Measurements from ENCODE around the gene RBM10.
"Not testable (repeated sequence)": the region's sequence is repeated elsewhere in the genome, so short reads cannot be mapped to it uniquely, and the experiment has no call there.

Gene RBM10, protein sequence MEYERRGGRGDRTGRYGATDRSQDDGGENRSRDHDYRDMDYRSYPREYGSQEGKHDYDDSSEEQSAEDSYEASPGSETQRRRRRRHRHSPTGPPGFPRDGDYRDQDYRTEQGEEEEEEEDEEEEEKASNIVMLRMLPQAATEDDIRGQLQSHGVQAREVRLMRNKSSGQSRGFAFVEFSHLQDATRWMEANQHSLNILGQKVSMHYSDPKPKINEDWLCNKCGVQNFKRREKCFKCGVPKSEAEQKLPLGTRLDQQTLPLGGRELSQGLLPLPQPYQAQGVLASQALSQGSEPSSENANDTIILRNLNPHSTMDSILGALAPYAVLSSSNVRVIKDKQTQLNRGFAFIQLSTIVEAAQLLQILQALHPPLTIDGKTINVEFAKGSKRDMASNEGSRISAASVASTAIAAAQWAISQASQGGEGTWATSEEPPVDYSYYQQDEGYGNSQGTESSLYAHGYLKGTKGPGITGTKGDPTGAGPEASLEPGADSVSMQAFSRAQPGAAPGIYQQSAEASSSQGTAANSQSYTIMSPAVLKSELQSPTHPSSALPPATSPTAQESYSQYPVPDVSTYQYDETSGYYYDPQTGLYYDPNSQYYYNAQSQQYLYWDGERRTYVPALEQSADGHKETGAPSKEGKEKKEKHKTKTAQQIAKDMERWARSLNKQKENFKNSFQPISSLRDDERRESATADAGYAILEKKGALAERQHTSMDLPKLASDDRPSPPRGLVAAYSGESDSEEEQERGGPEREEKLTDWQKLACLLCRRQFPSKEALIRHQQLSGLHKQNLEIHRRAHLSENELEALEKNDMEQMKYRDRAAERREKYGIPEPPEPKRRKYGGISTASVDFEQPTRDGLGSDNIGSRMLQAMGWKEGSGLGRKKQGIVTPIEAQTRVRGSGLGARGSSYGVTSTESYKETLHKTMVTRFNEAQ

DNA sequence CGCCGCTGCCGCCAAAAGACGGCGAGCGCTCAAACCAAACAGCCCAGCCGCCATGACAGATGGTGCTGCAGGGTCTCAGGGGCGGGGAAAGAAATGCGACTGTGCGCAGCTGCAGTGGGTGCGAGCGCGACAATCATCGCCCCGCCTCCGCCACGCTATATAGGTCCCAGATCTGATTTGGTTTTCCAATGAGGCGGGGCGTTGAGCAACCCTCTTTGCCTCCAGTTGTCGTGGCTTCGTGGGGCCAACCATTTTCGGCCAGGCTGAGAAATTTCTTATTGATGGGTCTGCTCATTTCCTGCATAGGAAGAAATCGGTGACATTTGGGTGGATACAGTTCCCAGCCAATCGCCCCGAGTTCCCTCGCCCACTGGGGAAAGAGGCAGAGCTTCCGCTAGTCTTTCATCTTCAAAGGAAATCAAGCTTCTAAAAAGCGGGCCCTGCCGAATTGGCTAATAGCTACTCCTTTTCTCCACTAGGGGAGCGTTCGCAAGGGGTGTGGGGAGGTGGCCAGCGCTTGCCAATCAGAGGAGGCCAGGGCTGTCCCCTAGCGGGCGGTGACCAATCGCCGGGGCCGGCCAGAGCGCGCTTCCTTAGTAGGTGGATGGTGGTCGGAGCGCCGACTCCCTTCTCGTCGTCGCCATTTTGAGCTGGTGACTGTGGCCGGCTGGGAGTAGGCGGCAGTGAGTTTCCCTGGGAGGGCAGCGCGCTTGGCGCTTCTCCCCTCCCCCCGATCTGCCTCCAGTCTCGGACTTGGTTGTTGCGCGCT, at the start of gene RBM10, which contains the start of gene NDUFB11:
RBM10 (plus strand) TSS at position 596 of the 769 bp plus-strand sequence. CDS start 2,261 bp downstream, outside the sequence.
NDUFB11 (minus strand) TSS at position 77 of the 769 bp plus-strand sequence; CDS start at position 54, 23 bp downstream.
- Histone ChIP-seq H3K4me3 (ENCODE audit: insufficient read length, low read depth) (peak within 1 kb of the TSS; percentile 93), H3K9ac (ENCODE audit: insufficient read length, low read depth) (peak within 1 kb of the TSS; percentile 96), H3K36me3 (ENCODE audit: insufficient read depth, insufficient read length, low read length) (peaks cover 54% of the 10 kb centered on the region), H3K27me3 (ENCODE audit: insufficient read depth, insufficient read length) (no peaks in the 10 kb centered on the region), H3K4me1 (ENCODE audit: insufficient read depth, insufficient read length) (peaks cover 9% of the 10 kb centered on the region), H3K9me3 (ENCODE audit: insufficient read depth, low read length) (no peaks in the 10 kb centered on the region)
- DNase-seq (ENCODE audit: low read depth, low spot score) = peak; percentile 94
- no peak for TF ChIP-seq SUZ12 (IDR thresholded peaks at IDR 0.05; ENCODE audit: extremely low read depth, insufficient read depth, insufficient read length)
- peak; percentile 65 for TF ChIP-seq YY1 (IDR thresholded peaks at IDR 0.05; ENCODE audit: insufficient read depth, insufficient read length)

DNA sequence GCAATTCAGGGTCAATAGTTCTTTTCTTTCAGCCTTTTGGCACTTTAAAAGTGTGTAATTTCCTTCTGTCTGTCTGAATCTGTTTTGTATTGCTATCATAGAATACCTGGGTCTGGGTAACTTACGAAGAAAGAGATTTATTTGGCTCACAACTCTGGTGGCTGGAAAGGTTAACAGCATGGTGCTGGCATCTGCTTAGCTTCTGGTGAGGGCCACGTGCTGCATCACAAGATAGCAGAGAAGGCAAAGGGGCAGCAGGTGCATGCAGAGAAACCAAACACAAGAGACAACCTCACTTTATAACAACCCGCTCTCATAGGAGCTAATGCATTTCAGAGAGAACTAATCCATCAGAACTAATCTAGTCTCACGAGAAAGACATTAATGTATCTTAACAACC, 48.0 kb upstream of the RBM10 start:
- no peaks in the 10 kb centered on the region for H3K9me3 ChIP-seq (ENCODE audit: insufficient read depth, low read length)
- no peaks in the 10 kb centered on the region for H3K27me3 ChIP-seq (ENCODE audit: insufficient read depth, insufficient read length)
- no peak for DNase-seq (ENCODE audit: low read depth, low spot score)
- no peaks in the 10 kb centered on the region for H3K4me1 ChIP-seq (ENCODE audit: insufficient read depth, insufficient read length)
- H3K4me3 ChIP-seq (ENCODE audit: insufficient read length, low read depth) = no peak overlapping the region
- H3K9ac ChIP-seq (ENCODE audit: insufficient read length, low read depth) = no peak overlapping the region
- no peaks in the 10 kb centered on the region for H3K36me3 ChIP-seq (ENCODE audit: insufficient read depth, insufficient read length, low read length)
- no peak for TF ChIP-seq YY1 (IDR thresholded peaks at IDR 0.05; ENCODE audit: insufficient read depth, insufficient read length)
- TF ChIP-seq SUZ12 (IDR thresholded peaks at IDR 0.05; ENCODE audit: extremely low read depth, insufficient read depth, insufficient read length) = no peak

DNA sequence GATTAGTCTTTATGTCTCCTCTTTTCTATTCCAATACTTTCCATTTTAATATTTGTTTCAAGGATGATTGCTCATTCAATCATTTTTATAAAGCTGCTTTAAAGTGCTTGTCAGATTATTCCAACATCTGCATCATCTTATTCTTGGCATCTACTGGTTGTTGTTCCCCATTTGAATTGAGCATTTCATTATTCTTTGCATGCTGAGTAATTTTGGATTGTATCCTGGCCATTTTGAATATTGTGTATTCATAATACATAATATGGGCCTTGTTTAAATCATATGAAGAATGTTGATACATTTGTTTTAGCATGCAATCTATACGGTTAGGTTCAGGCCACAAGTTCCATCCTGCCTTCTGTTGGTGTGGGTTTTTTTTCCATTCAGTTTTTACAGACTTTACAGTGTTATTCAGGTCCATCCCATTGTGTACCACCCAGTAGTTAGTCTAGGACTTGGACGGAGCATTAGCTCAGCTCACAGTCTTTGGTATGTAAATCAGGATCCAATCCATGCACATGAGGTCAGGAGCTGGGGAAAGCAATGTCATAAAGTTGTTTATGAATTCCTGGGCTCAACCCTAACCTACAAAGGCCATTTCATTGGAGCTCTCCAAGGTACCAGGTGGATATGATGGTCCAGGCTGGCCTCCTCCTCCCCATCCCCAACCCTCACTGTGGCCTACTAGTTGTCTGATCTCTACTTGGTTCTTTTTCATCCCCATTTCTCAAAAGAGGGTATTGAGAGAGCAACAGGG, 46.5 kb upstream of the RBM10 start:
- TF ChIP-seq SUZ12 (IDR thresholded peaks at IDR 0.05; ENCODE audit: extremely low read depth, insufficient read depth, insufficient read length) (no peak), ZNF274 (IDR thresholded peaks at IDR 0.05; ENCODE audit: low read depth, low read length) (no peak), YY1 (IDR thresholded peaks at IDR 0.05; ENCODE audit: insufficient read depth, insufficient read length) (no peak)
- no peaks in the 10 kb centered on the region for H3K36me3 ChIP-seq (ENCODE audit: insufficient read depth, insufficient read length, low read length)
- no peaks in the 10 kb centered on the region for H3K27me3 ChIP-seq (ENCODE audit: insufficient read depth, insufficient read length)
- H3K4me1 ChIP-seq (ENCODE audit: insufficient read depth, insufficient read length) = no peaks in the 10 kb centered on the region
- no peaks in the 10 kb centered on the region for H3K9me3 ChIP-seq (ENCODE audit: insufficient read depth, low read length)
- no peak overlapping the region for H3K4me3 ChIP-seq (ENCODE audit: insufficient read length, low read depth)
- H3K9ac ChIP-seq (ENCODE audit: insufficient read length, low read depth) = no peak overlapping the region
- no peak for DNase-seq (ENCODE audit: low read depth, low spot score)

DNA sequence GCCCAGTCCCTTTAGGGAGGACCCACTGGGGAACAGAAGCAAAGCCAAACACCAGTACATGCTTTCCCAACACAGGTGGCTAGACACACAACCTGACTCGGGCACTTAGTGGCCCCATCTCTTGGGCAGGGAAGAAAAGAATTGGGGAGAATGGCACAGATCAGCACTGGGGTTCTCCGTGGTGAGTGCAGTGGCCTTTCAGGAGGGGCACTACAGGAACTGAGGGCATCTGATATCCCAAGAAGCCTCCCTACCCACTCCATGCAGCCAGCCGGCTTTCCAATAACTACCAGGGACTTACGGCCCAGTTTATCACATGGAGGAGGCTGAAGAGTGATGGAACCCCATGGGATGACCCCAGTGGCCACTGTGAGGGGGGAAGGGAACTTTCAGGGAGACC, 43.8 kb upstream of the RBM10 start:
- no peak for DNase-seq (ENCODE audit: low read depth, low spot score)
- Histone ChIP-seq H3K36me3 (ENCODE audit: insufficient read depth, insufficient read length, low read length) (no peaks in the 10 kb centered on the region), H3K4me1 (ENCODE audit: insufficient read depth, insufficient read length) (no peaks in the 10 kb centered on the region), H3K4me3 (ENCODE audit: insufficient read length, low read depth) (no peak overlapping the region), H3K27me3 (ENCODE audit: insufficient read depth, insufficient read length) (no peaks in the 10 kb centered on the region), H3K9me3 (ENCODE audit: insufficient read depth, low read length) (no peaks in the 10 kb centered on the region), H3K9ac (ENCODE audit: insufficient read length, low read depth) (no peak overlapping the region)
- TF ChIP-seq ZNF274 (IDR thresholded peaks at IDR 0.05; ENCODE audit: low read depth, low read length) (no peak), SUZ12 (IDR thresholded peaks at IDR 0.05; ENCODE audit: extremely low read depth, insufficient read depth, insufficient read length) (no peak)

DNA sequence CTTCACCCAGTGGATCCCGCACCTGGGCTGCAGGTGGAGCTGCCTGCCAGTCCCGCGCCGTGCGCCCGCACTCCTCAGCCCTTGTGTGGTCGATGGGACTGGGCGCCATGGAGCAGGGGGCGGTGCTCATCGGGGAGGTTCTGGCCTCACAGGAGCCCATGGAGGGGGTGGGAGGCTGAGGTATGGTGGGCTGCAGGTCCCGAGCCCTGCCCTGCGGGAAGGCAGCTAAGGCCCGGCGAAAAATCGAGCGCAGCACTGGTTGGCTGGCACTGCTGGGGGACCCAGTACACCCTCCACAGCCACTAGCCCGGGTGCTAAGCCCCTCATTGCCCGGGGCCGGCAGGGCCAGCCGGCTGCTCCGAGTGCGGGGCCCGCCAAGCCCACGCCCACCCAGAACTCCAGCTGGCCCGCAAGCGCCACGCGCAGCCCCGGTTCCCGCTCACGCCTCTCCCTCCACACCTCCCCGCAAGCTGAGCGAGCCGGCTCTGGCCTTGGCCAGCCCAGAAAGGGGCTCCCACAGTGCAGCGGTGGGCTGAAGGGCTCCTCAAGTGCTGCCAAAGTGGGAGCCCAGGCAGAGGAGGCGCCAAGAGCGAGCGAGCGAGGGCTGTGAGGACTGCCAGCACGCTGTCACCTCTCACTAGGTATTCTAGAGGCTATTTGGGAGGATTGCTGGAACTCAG, 33.9 kb upstream of the RBM10 start:
- not testable (repeated sequence) for H3K27me3 ChIP-seq (ENCODE audit: insufficient read depth, insufficient read length); H3K4me1 ChIP-seq (ENCODE audit: insufficient read depth, insufficient read length); H3K9ac ChIP-seq (ENCODE audit: insufficient read length, low read depth); H3K9me3 ChIP-seq (ENCODE audit: insufficient read depth, low read length); H3K36me3 ChIP-seq (ENCODE audit: insufficient read depth, insufficient read length, low read length); H3K4me3 ChIP-seq (ENCODE audit: insufficient read length, low read depth); DNase-seq (ENCODE audit: low read depth, low spot score)

DNA sequence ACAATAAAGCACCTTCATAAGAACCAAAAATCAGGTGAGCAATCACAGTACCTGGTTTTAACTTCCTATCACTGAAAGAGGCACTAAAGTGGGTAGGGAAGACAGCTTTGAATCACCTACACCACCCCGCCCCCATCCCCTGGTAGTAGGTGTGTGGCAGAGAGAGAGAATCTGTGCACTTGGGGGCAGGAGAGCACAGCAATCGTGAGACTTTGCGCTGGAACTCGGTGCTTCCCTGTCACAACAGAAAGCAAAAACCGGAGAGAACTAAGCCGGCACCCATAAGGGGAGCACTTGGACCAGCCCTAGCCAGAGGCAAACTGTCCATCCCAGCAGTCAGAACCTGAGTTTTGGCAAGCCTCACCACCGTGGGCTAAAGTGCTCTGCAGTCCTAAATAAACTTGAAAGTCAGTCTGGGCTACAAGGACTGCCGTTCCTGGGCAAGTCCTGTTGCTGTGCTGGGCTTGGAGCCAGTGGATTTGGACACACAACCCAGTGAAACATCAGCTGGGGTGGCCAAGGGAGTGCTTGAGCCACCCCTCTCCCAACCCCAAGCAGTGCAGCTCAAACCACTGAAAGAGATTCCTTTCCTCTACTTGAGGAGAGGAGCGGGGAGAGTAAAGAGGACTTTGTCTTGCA, 32.6 kb upstream of the RBM10 start:
- Histone ChIP-seq H3K4me3 (ENCODE audit: insufficient read length, low read depth) (no peak overlapping the region), H3K27me3 (ENCODE audit: insufficient read depth, insufficient read length) (no peaks in the 10 kb centered on the region), H3K9me3 (ENCODE audit: insufficient read depth, low read length) (no peaks in the 10 kb centered on the region), H3K4me1 (ENCODE audit: insufficient read depth, insufficient read length) (peaks cover 5% of the 10 kb centered on the region), H3K36me3 (ENCODE audit: insufficient read depth, insufficient read length, low read length) (no peaks in the 10 kb centered on the region), H3K9ac (ENCODE audit: insufficient read length, low read depth) (no peak overlapping the region)
- no peak for DNase-seq (ENCODE audit: low read depth, low spot score)
- TF ChIP-seq YY1 (IDR thresholded peaks at IDR 0.05; ENCODE audit: insufficient read depth, insufficient read length) (no peak), ZNF274 (IDR thresholded peaks at IDR 0.05; ENCODE audit: low read depth, low read length) (no peak), SUZ12 (IDR thresholded peaks at IDR 0.05; ENCODE audit: extremely low read depth, insufficient read depth, insufficient read length) (no peak)

DNA sequence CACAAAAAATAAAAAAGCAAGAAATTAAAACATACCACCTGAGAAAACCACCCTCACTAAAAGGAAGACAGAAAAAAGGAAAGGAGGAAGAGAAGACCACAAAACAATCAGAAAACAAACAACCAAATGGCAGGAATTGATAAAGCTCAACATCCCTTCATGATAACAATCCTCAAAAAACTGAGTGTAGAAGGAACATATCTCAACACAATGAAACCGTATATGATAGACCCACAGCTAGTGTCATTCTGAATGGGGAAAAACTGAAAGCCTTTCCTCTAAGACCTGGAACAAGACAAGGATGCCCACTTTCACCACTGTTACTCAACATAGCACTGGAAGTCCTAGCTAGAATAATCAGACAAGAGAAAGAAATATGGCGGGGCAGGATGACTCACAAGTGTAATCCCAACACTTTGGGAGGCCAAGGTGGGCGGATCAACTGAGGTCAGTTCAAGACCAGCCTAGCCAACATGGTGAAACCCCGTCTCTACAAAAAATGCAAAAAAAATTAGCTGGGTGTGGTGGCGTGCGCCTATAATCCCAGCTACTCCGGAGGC, 28.4 kb upstream of the RBM10 start:
- H3K9me3 ChIP-seq (ENCODE audit: insufficient read depth, low read length); H3K27me3 ChIP-seq (ENCODE audit: insufficient read depth, insufficient read length); H3K36me3 ChIP-seq (ENCODE audit: insufficient read depth, insufficient read length, low read length); H3K9ac ChIP-seq (ENCODE audit: insufficient read length, low read depth); H3K4me1 ChIP-seq (ENCODE audit: insufficient read depth, insufficient read length); H3K4me3 ChIP-seq (ENCODE audit: insufficient read length, low read depth); DNase-seq (ENCODE audit: low read depth, low spot score): not testable (repeated sequence)

DNA sequence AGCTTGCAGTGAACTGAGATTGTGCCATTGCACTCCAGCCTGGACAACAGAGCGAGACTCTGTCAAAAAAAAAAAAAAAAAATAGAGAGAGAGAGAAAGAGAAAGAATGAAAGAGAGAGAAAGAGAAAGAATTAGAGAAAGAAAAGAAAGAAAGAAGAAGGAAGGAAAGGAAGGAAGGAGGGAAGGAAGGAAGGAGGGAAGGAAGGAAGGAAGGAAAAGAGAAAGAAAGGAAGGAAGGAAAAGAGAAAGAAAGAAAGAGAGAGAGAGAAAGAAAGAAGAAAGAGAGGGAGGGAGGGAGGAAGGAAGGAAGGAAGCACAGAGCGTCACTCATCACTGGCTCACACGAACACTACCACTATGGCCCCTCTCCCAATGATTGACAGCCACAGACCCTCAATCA, 20.6 kb upstream of the RBM10 start:
- H3K9me3 ChIP-seq (ENCODE audit: insufficient read depth, low read length); H3K4me3 ChIP-seq (ENCODE audit: insufficient read length, low read depth); H3K9ac ChIP-seq (ENCODE audit: insufficient read length, low read depth); H3K4me1 ChIP-seq (ENCODE audit: insufficient read depth, insufficient read length); H3K27me3 ChIP-seq (ENCODE audit: insufficient read depth, insufficient read length); DNase-seq (ENCODE audit: low read depth, low spot score); H3K36me3 ChIP-seq (ENCODE audit: insufficient read depth, insufficient read length, low read length): not testable (repeated sequence)
